Astrocyte (in vitro differentiated cells and primary cell): ENCODE results near the gene ETV6. TPM values are rescaled to one million over a fixed set of nuclear protein-coding genes. Genes with fewer than 3 reads are reported as not detected.

ENCODE experiments used
- DNase-seq: peaks from one replicate; pipeline ENCODE4 v3.0.0-alpha.2; 2010; ENCODE audit warnings: low read depth
- FAIRE-seq: peaks from 2 replicates; lab custom pipeline; 2011; peaks lifted over from hg19 to GRCh38; lab: Jason Lieb, UNC
- H2AFZ ChIP-seq: 2 replicates; pipeline ENCODE4 v1.6.0; 2012; ENCODE audit warnings: low read depth, low read length, inconsistent platforms
- H3K27ac ChIP-seq: 2 replicates; pipeline ENCODE4 v1.5.1; 2011; ENCODE audit warnings: low read depth, low read length, inconsistent platforms
- H3K27me3 ChIP-seq: 2 replicates; pipeline ENCODE4 v1.6.0; 2011; ENCODE audit warnings: low read length, inconsistent platforms; ENCODE audit not compliant: insufficient read depth
- H3K36me3 ChIP-seq: 2 replicates; pipeline ENCODE4 v1.5.1; 2011; ENCODE audit warnings: low read length, inconsistent platforms; ENCODE audit not compliant: insufficient read depth
- H3K4me1 ChIP-seq: 2 replicates; pipeline ENCODE4 v1.5.1; 2011; ENCODE audit warnings: low read length, inconsistent platforms; ENCODE audit not compliant: insufficient read depth
- H3K4me2 ChIP-seq: 2 replicates; pipeline ENCODE4 v1.6.0; 2012; ENCODE audit warnings: low read length, inconsistent platforms
- H3K4me3 ChIP-seq: 2 replicates; pipeline ENCODE4 v1.5.1; 2011; ENCODE audit warnings: low read depth, mild to moderate bottlenecking, low read length, inconsistent platforms; ENCODE audit not compliant: insufficient read depth
- H3K79me2 ChIP-seq: 2 replicates; pipeline ENCODE4 v1.6.0; 2012; ENCODE audit warnings: mild to moderate bottlenecking, low read length, inconsistent platforms; ENCODE audit not compliant: insufficient read depth
- H3K9ac ChIP-seq: 2 replicates; pipeline ENCODE4 v1.6.0; 2012; ENCODE audit warnings: mild to moderate bottlenecking, low read length, inconsistent platforms
- H3K9me3 ChIP-seq: 2 replicates; pipeline ENCODE4 v1.5.1; 2012; ENCODE audit warnings: low read depth, mild to moderate bottlenecking, low read length, inconsistent platforms; ENCODE audit not compliant: insufficient read depth
- H4K20me1 ChIP-seq: 2 replicates; pipeline ENCODE4 v1.6.0; 2012; ENCODE audit warnings: low read length, inconsistent platforms; ENCODE audit not compliant: insufficient read depth
- H3K27ac Mint-ChIP-seq: one replicate; pipeline ENCODE4 v1.8.0; 2021; ENCODE audit warnings: mild to moderate bottlenecking, mixed read lengths; ENCODE audit not compliant: unreplicated experiment
- H3K27me3 Mint-ChIP-seq: one replicate; pipeline ENCODE4 v1.8.0; 2021; ENCODE audit warnings: low read depth, mixed read lengths; ENCODE audit not compliant: unreplicated experiment
- H3K36me3 Mint-ChIP-seq: one replicate; pipeline ENCODE4 v1.8.0; 2021; ENCODE audit warnings: low read depth, mixed read lengths; ENCODE audit not compliant: unreplicated experiment
- H3K4me1 Mint-ChIP-seq: one replicate; pipeline ENCODE4 v1.8.0; 2021; ENCODE audit warnings: low read depth, mixed read lengths; ENCODE audit not compliant: unreplicated experiment
- H3K4me3 Mint-ChIP-seq: one replicate; pipeline ENCODE4 v1.8.0; 2021; ENCODE audit warnings: mild to moderate bottlenecking, moderate library complexity, mixed read lengths; ENCODE audit not compliant: unreplicated experiment
- H3K9me3 Mint-ChIP-seq: one replicate; pipeline ENCODE4 v1.8.0; 2021; ENCODE audit warnings: mild to moderate bottlenecking, mixed read lengths; ENCODE audit not compliant: unreplicated experiment
- EZH2 ChIP-seq: IDR thresholded peaks from 2 replicates; pipeline ENCODE4 v1.6.1; 2012; ENCODE audit warnings: mild to moderate bottlenecking, low read length, inconsistent platforms; ENCODE audit not compliant: insufficient read depth
- total RNA-seq: library from RNA; stranded (reverse); gene quantifications from 2 replicates; pipeline ENCODE4 v1.2.1, GENCODE V29; 2021
- TF ChIP-seq, protein P1 (sequence below): IDR thresholded peaks from 2 replicates; pipeline ENCODE4 v1.5.1; 2011; ENCODE audit warnings: low read depth, mild to moderate bottlenecking, inconsistent platforms, low read length, moderate library complexity; ENCODE audit not compliant: insufficient read depth

ETV6 gene
- total RNA-seq, 1 donor from 2014 or later: 41.2 TPM

GRCh38 chr12:11823593-11823992 is 174.1 kb downstream of the ETV6 start:
- no peaks in the 10 kb centered on the region for H3K9me3 ChIP-seq
- FAIRE-seq: no peak
- no peak for DNase-seq
- H3K4me1 ChIP-seq: peaks cover 40% of the 10 kb centered on the region
- peaks cover 11% of the 10 kb centered on the region for H3K36me3 Mint-ChIP-seq
- H3K27ac ChIP-seq: peak overlapping the region; percentile 88
- H3K9me3 Mint-ChIP-seq: no peaks in the 10 kb centered on the region
- no peaks in the 10 kb centered on the region for H3K27me3 ChIP-seq
- H3K27me3 Mint-ChIP-seq: no peaks in the 10 kb centered on the region
- peaks cover 17% of the 10 kb centered on the region for H3K79me2 ChIP-seq
- no peaks in the 10 kb centered on the region for H3K36me3 ChIP-seq
- H2AFZ ChIP-seq: no peak overlapping the region
- peaks cover 46% of the 10 kb centered on the region for H3K4me1 Mint-ChIP-seq
- no peak for TF ChIP-seq EZH2
- TF ChIP-seq, protein P1, sequence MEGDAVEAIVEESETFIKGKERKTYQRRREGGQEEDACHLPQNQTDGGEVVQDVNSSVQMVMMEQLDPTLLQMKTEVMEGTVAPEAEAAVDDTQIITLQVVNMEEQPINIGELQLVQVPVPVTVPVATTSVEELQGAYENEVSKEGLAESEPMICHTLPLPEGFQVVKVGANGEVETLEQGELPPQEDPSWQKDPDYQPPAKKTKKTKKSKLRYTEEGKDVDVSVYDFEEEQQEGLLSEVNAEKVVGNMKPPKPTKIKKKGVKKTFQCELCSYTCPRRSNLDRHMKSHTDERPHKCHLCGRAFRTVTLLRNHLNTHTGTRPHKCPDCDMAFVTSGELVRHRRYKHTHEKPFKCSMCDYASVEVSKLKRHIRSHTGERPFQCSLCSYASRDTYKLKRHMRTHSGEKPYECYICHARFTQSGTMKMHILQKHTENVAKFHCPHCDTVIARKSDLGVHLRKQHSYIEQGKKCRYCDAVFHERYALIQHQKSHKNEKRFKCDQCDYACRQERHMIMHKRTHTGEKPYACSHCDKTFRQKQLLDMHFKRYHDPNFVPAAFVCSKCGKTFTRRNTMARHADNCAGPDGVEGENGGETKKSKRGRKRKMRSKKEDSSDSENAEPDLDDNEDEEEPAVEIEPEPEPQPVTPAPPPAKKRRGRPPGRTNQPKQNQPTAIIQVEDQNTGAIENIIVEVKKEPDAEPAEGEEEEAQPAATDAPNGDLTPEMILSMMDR: no peak
- no peak overlapping the region for H3K4me3 Mint-ChIP-seq
- H3K4me2 ChIP-seq: peak overlapping the region; percentile 80
- peaks cover 5% of the 10 kb centered on the region for H4K20me1 ChIP-seq
- peak overlapping the region; percentile 92 for H3K27ac Mint-ChIP-seq
- no peak overlapping the region for H3K4me3 ChIP-seq
- H3K9ac ChIP-seq: peak overlapping the region; percentile 75

GRCh38 chr12:11824069-11824468 is 174.6 kb downstream of the ETV6 start:
- H3K9ac ChIP-seq: no peak overlapping the region
- H3K9me3 Mint-ChIP-seq: no peaks in the 10 kb centered on the region
- H3K27ac Mint-ChIP-seq: peak overlapping the region; percentile 92
- H3K4me3 ChIP-seq: no peak overlapping the region
- TF ChIP-seq, protein P1: no peak
- TF ChIP-seq EZH2: no peak
- H3K9me3 ChIP-seq: no peaks in the 10 kb centered on the region
- H3K4me2 ChIP-seq: peak overlapping the region; percentile 80
- H3K4me3 Mint-ChIP-seq: no peak overlapping the region
- H3K36me3 Mint-ChIP-seq: peaks cover 11% of the 10 kb centered on the region
- H3K36me3 ChIP-seq: no peaks in the 10 kb centered on the region
- H3K27ac ChIP-seq: peak overlapping the region; percentile 88
- H3K4me1 Mint-ChIP-seq: peaks cover 46% of the 10 kb centered on the region
- peaks cover 5% of the 10 kb centered on the region for H4K20me1 ChIP-seq
- H2AFZ ChIP-seq: no peak overlapping the region
- DNase-seq: no peak
- H3K4me1 ChIP-seq: peaks cover 40% of the 10 kb centered on the region
- peaks cover 17% of the 10 kb centered on the region for H3K79me2 ChIP-seq
- no peak for FAIRE-seq
- H3K27me3 Mint-ChIP-seq: no peaks in the 10 kb centered on the region
- no peaks in the 10 kb centered on the region for H3K27me3 ChIP-seq

GRCh38 chr12:11824736-11825135 is 175.3 kb downstream of the ETV6 start:
- Mint-ChIP-seq H3K27ac (peak overlapping the region; percentile 23), H3K9me3 (no peaks in the 10 kb centered on the region), H3K27me3 (no peaks in the 10 kb centered on the region), H3K4me3 (no peak overlapping the region), H3K36me3 (peaks cover 11% of the 10 kb centered on the region), H3K4me1 (peaks cover 46% of the 10 kb centered on the region)
- TF ChIP-seq, protein P1: no peak
- no peak for TF ChIP-seq EZH2
- Histone ChIP-seq H3K27me3 (no peaks in the 10 kb centered on the region), H3K4me1 (peaks cover 40% of the 10 kb centered on the region), H3K79me2 (peaks cover 17% of the 10 kb centered on the region), H2AFZ (no peak overlapping the region), H3K4me3 (no peak overlapping the region), H3K36me3 (peaks cover 4% of the 10 kb centered on the region), H3K27ac (no peak overlapping the region), H3K4me2 (no peak overlapping the region), H4K20me1 (peaks cover 5% of the 10 kb centered on the region), H3K9ac (no peak overlapping the region), H3K9me3 (no peaks in the 10 kb centered on the region)
- DNase-seq (no peak), FAIRE-seq (no peak)
